ENCODE data around the gene SYTL1. TPM values are rescaled to one million over a fixed set of nuclear protein-coding genes. Genes with fewer than 3 reads are reported as not detected.

SYTL1 gene
- total RNA-seq, 2 donors from 2014 or later: 26.0 to 43.4 TPM

GRCh38 chr1:27402349-27402754 lies 60.5 kb downstream of the SYTL1 start:
- no peaks in the 10 kb centered on the region for H3K27me3 Mint-ChIP-seq
- H3K4me1 Mint-ChIP-seq: no peaks in the 10 kb centered on the region
- peak; percentile 20 for ATAC-seq (replicated peaks)
- H3K36me3 Mint-ChIP-seq (ENCODE audit: low read depth): peaks cover 13% of the 10 kb centered on the region
- H3K9me3 Mint-ChIP-seq: no peaks in the 10 kb centered on the region
- H3K4me3 Mint-ChIP-seq: no peak overlapping the region
- peak overlapping the region; percentile 41 for H3K27ac Mint-ChIP-seq

GRCh38 chr1:27403065-27403726 lies 61.4 kb downstream of the SYTL1 start:
- Mint-ChIP-seq H3K27ac (peak overlapping the region; percentile 41), H3K27me3 (no peaks in the 10 kb centered on the region)
- peak; percentile 29 for ATAC-seq (replicated peaks)

More at GRCh38 chr1:27403065-27403726, 61.4 kb downstream of the SYTL1 start:
- peaks cover 21% of the 10 kb centered on the region for H3K36me3 Mint-ChIP-seq (ENCODE audit: low read depth)
- H3K4me1 Mint-ChIP-seq: no peaks in the 10 kb centered on the region
- H3K9me3 Mint-ChIP-seq: no peaks in the 10 kb centered on the region
- no peak overlapping the region for H3K4me3 Mint-ChIP-seq

Other genes with a start within 250 kb of the SYTL1 start
- gene SLC9A1, start 186.9 kb upstream of the SYTL1 start, total RNA-seq: 10 to 100 TPM; 15.3 to 20.6 TPM
- 10 to 100 TPM; 20.4 to 29.7 TPM for gene WDTC1, start 107.4 kb upstream of the SYTL1 start, total RNA-seq
- gene TMEM222, start 19.9 kb upstream of the SYTL1 start, total RNA-seq: 10 to 100 TPM; 29.0 to 39.6 TPM
- 10 to 100 TPM in 1 of 2 donors, 1 to 10 TPM in 1; 7.3 to 15.2 TPM for gene MAP3K6, start 24.9 kb downstream of the SYTL1 start, total RNA-seq
- gene FCN3, start 32.8 kb downstream of the SYTL1 start, total RNA-seq: not detected
- gene CD164L2, start 41.3 kb downstream of the SYTL1 start, total RNA-seq: not detected
- gene GPR3, start 50.6 kb downstream of the SYTL1 start, total RNA-seq: under 1 TPM; 0.26 to 0.42 TPM
- gene WASF2, start 148.1 kb downstream of the SYTL1 start, total RNA-seq: 100 to 1,000 TPM in 1 of 2 donors, 10 to 100 TPM in 1; 85.7 to 125 TPM